Common myeloid progenitor, CD34-positive (primary cell): ENCODE measurements around the gene FRS3.
A peak's percentile ranks its signal among the peaks of the same experiment; 100 is the strongest.

Experiments used
- CTCF ChIA-PET: fragments of 350-600 bp; sonication (Branson Sonifier 250); formaldehyde crosslinking; loops from one replicate; lab custom pipeline; 2021; ENCODE audit warnings: antibody characterized with exemption; lab: Charles Lee
- POLR2A ChIA-PET: fragments of 350-600 bp; sonication (Branson Sonifier 250); formaldehyde crosslinking; loops from one replicate; lab custom pipeline; 2021; ENCODE audit warnings: antibody characterized with exemption; lab: Charles Lee
- DNase-seq, 3 donors: peaks; one replicate each; pipeline versions ENCODE4 v3.0.0 to v3.0.0-alpha.2; 2013
- H3K27ac ChIP-seq, 2 experiments: 1 replicate in 1 of 2; 2 replicates in 1 of 2; pipeline ENCODE4 v1.7.0; 2013; ENCODE audit warnings: inconsistent platforms in 2 of 2, low read length in 2 of 2, mild to moderate bottlenecking in 2 of 2, low read depth in 1 of 2, moderate library complexity in 1 of 2; ENCODE audit not compliant: severe bottlenecking in 2 of 2, insufficient read depth in 1 of 2, poor library complexity in 1 of 2
- H3K27me3 ChIP-seq, 5 experiments: replicated peaks in 2 of 5; 1 replicate in 3 of 5; 2 replicates in 2 of 5; pipeline versions ENCODE4 v1.6.1 to v1.7.0; 2013; ENCODE audit warnings: low read length in 4 of 5, mild to moderate bottlenecking in 2 of 5, moderate library complexity in 2 of 5, inconsistent platforms in 1 of 5; ENCODE audit not compliant: insufficient read depth in 5 of 5, control insufficient read depth in 4 of 5
- H3K36me3 ChIP-seq, 4 experiments: 1 replicate in 2 of 4; 2 replicates in 2 of 4; pipeline versions ENCODE4 v1.6.1 to v1.7.0; 2013; ENCODE audit warnings: low read length in 3 of 4, control low read depth in 1 of 4, mild to moderate bottlenecking in 1 of 4; ENCODE audit not compliant: control insufficient read depth in 4 of 4, insufficient read depth in 4 of 4
- H3K4me1 ChIP-seq, 4 experiments: 1 replicate in 3 of 4; 2 replicates in 1 of 4; pipeline versions ENCODE4 v1.6.1 to v1.7.1; 2013; ENCODE audit warnings: low read length in 3 of 4, mild to moderate bottlenecking in 3 of 4, control low read depth in 1 of 4, inconsistent platforms in 1 of 4, moderate library complexity in 1 of 4; ENCODE audit not compliant: control insufficient read depth in 4 of 4, insufficient read depth in 4 of 4; ENCODE audit errors: control extremely low read depth in 1 of 4
- H3K4me3 ChIP-seq, 7 experiments: 1 replicate in 4 of 7; 2 replicates in 3 of 7; pipeline versions ENCODE4 v1.5.1 to v1.7.0; 2013; ENCODE audit warnings: mild to moderate bottlenecking in 7 of 7, low read length in 6 of 7, moderate library complexity in 6 of 7, inconsistent platforms in 2 of 7, low read depth in 2 of 7, control low read depth in 1 of 7; ENCODE audit not compliant: insufficient read depth in 4 of 7, control insufficient read depth in 1 of 7; ENCODE audit errors: extremely low read depth in 1 of 7
- H3K9me3 ChIP-seq, 5 experiments: 1 replicate in 4 of 5; 2 replicates in 1 of 5; pipeline versions ENCODE4 v1.6.1 to v1.7.1; 2013; ENCODE audit warnings: low read length in 4 of 5, mild to moderate bottlenecking in 2 of 5, inconsistent platforms in 1 of 5, low read depth in 1 of 5, moderate library complexity in 1 of 5; ENCODE audit not compliant: control insufficient read depth in 4 of 5, insufficient read depth in 2 of 5; ENCODE audit errors: control extremely low read depth in 1 of 5
- WGBS: methylation state at CpG from one replicate; pipeline ENCODE4 v1.1.5; 2013; ENCODE audit not compliant: insufficient coverage; 5-methylcytosine and 5-hydroxymethylcytosine counted together

FRS3 gene

DNA sequence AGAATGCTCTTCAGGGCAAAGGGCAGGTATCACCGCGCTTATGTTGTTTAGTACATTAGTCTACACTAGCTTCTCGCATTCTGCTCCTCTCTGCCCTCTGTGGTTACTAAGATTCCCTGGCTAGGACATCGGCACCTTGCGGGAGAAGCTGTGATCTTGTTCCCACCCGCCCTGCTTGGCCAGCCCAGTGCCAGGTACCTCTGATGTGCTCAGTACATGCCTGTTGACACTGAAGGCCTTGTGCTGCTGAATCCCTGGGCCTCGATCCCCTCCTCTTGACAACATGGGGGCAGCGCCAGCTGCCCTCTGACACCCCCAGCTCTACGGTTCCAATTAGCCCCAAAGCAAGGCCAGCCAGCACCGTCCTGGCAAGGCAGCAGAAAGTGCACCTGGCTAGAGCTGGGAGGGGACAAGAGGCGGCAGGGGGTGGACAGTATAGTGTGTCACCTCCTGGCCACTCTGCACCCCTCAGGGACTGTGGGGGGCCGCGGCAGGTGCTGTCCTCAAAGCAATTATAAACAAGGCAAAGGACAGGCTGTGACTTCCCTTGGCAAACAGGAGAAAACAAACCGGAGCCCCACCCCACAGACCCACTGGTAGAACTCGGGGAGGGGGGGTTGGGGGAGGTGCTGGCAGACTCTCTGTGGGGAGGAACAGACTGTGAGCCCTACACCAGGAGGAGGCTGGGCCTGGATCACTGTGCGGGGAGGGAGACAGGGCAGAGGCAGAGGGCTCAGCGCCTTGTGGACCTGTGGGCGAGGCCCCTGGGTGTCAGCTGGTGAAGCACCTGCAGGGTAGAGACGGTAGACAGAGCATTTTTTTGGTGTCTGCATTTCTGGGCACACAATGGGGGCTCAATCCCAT, 51.4 kb downstream of the FRS3 start:
- POLR2A ChIA-PET, result no interaction called here
- Histone ChIP-seq H3K4me3 (no peak overlapping the region), H3K9me3 (no peaks in the 10 kb centered on the region), H3K27ac (no peak overlapping the region), H3K27me3 (no peaks in the 10 kb centered on the region), H3K36me3 (no peaks in the 10 kb centered on the region), H3K4me1 (peaks cover 4 to 53% (median 35%) of the 10 kb centered on the region in 4 experiments)
- DNase-seq, result no peak
- CTCF ChIA-PET, result interaction anchor here (1.2 to 9.3 kb wide), 3 partner anchors 8 to 58 kb away, joined by 4 to 90 read pairs (median 10); no protein-coding TSS in a partner anchor
- 95% methylated on average over 15 of the region's 19 CpGs for WGBS

DNA sequence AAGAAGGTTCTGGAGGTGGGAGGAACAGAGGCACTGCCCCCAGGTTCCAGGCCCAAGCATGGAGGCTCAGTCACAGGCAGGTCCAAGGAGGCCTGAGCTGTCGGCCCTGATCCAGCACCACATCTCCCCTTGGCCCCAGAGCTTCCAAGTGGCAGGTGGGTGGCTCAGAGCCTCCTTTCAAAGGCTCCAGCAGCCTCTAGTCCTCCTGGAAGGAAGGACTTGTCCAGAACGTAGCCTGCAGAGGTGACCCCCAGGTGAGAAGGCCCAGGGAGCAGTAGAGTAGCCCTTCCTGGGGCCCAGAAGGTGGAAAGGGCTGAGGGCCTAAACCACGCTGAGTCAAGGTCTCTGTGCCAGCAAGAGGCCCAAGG, 52.0 kb downstream of the FRS3 start:
- Histone ChIP-seq H3K27me3 (no peaks in the 10 kb centered on the region), H3K36me3 (no peaks in the 10 kb centered on the region), H3K4me1 (peaks cover 4 to 53% (median 34%) of the 10 kb centered on the region in 4 experiments), H3K27ac (no peak overlapping the region), H3K4me3 (no peak overlapping the region), H3K9me3 (no peaks in the 10 kb centered on the region)
- DNase-seq, result no peak
- WGBS, result 92% methylated on average over 3 of the region's 3 CpGs
- ChIA-PET POLR2A (no interaction called here), CTCF (interaction anchor here (9.3 kb wide), 1 partner anchor 22 kb away, joined by 90 read pairs; no protein-coding TSS in a partner anchor)

DNA sequence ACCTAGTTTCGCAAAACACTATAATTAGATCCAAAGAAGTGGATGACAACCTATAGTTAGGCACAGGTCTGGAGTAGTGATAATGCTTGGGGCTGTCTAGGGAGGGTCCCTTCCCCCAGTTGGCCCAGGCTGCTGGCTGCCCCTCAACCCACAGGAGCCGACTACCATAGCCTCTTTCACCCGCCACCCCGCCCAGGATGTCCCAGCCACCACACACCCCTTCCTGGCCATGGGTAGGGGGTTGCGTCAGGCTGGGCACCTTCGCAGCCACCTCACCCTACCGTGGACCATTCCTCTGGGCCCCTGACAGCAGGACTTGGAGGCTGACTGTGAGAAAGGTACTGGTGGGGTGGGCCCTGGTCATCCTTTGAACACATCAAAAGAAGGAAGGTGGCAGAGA, 52.8 kb downstream of the FRS3 start:
- CTCF ChIA-PET, result no interaction called here
- WGBS, result 92% methylated on average over 2 of the region's 7 CpGs
- Histone ChIP-seq H3K4me1 (peaks cover 4 to 50% (median 31%) of the 10 kb centered on the region in 4 experiments), H3K9me3 (no peaks in the 10 kb centered on the region), H3K27ac (no peak overlapping the region), H3K4me3 (no peak overlapping the region), H3K36me3 (no peaks in the 10 kb centered on the region), H3K27me3 (no peaks in the 10 kb centered on the region)
- POLR2A ChIA-PET, result no interaction called here
- no peak for DNase-seq

DNA sequence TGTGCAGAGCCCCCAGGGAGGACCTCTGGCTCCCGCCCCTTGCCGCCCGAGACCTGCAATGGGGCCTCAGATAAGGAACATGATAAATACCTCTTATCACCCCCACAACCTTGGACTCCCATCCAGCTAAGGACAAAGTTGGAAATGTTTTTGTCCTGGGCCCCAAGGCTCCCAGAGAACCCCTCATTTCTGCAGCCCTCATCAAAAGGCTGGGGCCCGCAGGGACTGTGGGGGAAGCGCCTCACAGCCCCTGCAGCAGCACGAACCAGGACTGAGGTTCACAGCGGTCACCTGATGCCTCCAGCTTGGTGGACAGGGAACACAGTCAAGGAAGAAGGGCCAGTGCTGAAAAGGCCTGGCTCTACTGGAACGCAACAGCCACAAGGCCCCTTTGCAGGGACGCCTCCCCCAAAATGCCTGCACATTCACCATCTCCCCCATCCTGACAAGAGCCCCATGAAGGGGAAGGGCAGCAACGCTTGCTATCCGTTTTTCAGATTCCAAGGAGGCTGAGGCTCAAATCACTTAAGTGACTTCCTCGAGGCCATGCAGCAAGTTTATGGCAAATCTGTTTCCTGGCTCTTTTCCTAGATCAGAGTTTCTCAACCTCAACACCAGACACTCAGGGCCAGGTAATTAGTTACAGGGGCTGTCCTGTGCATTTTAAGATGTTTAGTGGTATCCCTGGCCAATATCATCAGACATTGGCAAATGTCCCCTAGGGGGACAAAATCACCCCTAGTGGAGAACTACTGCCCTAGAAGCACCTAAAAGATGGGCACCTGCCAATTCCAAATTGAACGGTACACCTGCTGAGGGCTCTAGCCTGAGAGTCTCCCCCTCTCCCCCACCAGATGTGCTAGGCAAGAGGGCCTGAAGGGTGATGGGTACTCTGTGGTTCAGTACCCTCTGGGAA, 54.9 kb downstream of the FRS3 start:
- no peaks in the 10 kb centered on the region for H3K9me3 ChIP-seq
- H3K27ac ChIP-seq, result no peak overlapping the region
- no peak for DNase-seq
- WGBS, result 83% methylated on average over 10 of the region's 13 CpGs
- H3K4me3 ChIP-seq, result peak overlapping the region in 2 of 7 experiments; percentile 6 to 10
- peaks cover 0 to 2% (median 0%) of the 10 kb centered on the region in 4 experiments for H3K36me3 ChIP-seq
- no peaks in the 10 kb centered on the region for H3K27me3 ChIP-seq
- ChIA-PET POLR2A (interaction anchor here (0.9 kb wide), 1 partner anchor 9 kb away, joined by 4 read pairs; no protein-coding TSS in a partner anchor), CTCF (interaction anchor here (0.9 to 7.5 kb wide), 4 partner anchors 8 to 48 kb away, joined by 3 to 76 read pairs (median 8); no protein-coding TSS in a partner anchor)
- H3K4me1 ChIP-seq, result peaks cover 4 to 40% (median 29%) of the 10 kb centered on the region in 4 experiments

DNA sequence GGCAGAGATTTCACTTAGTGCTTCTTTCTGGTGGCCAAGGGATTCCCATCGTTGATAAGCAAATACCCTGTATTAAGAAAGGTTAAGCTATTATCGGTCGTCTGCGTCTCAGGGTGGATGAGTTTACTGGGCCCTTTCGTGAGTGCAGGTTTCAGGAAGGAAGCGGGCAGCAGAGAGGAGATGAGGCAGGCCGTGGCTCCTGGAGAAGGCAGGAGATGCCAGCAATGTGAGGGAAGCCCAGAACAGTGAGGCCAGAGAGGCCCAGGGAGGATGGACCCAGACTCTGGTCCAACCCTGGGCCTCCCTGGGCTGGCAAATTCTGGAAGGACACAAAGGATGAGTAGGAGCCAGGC, 55.5 kb downstream of the FRS3 start:
- Histone ChIP-seq H3K9me3 (no peaks in the 10 kb centered on the region), H3K4me1 (peaks cover 4 to 40% (median 29%) of the 10 kb centered on the region in 4 experiments), H3K27me3 (no peaks in the 10 kb centered on the region), H3K4me3 (peak overlapping the region in 2 of 7 experiments; percentile 6 to 10), H3K27ac (no peak overlapping the region), H3K36me3 (peaks cover 0 to 2% (median 0%) of the 10 kb centered on the region in 4 experiments)
- ChIA-PET CTCF (interaction anchor here (0.9 to 7.5 kb wide), 4 partner anchors 9 to 49 kb away, joined by 3 to 76 read pairs (median 8); no protein-coding TSS in a partner anchor), POLR2A (interaction anchor here (0.9 kb wide), 1 partner anchor 10 kb away, joined by 4 read pairs; no protein-coding TSS in a partner anchor)
- DNase-seq, result no peak
- WGBS, result 39% methylated on average over 7 of the region's 7 CpGs

DNA sequence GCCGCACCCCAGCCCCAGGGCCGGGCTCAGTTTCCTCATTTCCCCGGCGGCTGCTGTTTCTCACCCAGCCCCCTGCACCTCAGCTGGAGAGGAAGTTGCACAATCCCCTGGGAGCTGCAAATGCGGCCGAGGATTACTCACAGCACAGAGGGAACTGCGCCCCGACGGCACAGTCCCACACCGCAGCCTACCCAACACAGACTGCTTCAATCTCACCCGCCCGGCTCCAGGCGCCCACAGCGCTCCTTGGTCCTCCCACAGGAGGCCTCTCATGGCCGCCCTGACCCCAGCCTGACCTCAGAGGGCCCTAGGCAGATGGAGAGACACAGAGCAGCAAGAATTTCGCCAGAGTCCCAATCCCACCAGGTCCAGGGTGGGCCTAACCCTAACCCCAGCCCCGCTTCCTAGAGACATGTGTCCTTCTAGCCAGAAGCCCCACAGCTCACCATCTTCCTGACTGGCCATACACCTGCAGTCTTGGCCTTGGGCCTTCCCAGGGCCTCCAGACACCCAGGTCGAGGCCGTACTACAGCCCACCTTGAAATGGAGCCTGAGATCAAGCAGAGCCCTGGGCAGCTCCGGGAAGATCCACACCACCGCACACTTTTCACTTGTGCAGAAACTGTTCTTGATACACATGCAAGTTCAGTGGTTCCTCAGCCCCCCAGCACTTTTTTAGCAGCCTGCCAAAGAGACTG, 56.0 kb downstream of the FRS3 start:
- peak overlapping the region in 3 of 7 experiments; percentile 10 to 40 (median 28) for H3K4me3 ChIP-seq
- ChIA-PET CTCF (interaction anchor here (0.9 to 7.5 kb wide), 5 partner anchors 9 to 49 kb away, joined by 3 to 76 read pairs (median 12); no protein-coding TSS in a partner anchor), POLR2A (interaction anchor here (0.6 to 0.9 kb wide), 3 partner anchors 10 to 349 kb away, joined by 3 to 4 read pairs (median 3); no protein-coding TSS in a partner anchor)
- no peaks in the 10 kb centered on the region for H3K27me3 ChIP-seq
- DNase-seq, result peak; percentile 78 to 92 (median 92)
- peaks cover 0 to 2% (median 0%) of the 10 kb centered on the region in 4 experiments for H3K36me3 ChIP-seq
- no peak overlapping the region for H3K27ac ChIP-seq
- WGBS, result 26% methylated on average over 21 of the region's 21 CpGs
- peaks cover 4 to 40% (median 29%) of the 10 kb centered on the region in 4 experiments for H3K4me1 ChIP-seq
- H3K9me3 ChIP-seq, result no peaks in the 10 kb centered on the region
